Metanephros (tissue), 1 donor: ENCODE results near the gene SNCA. TPM values are rescaled to one million over a fixed set of nuclear protein-coding genes. Genes with fewer than 3 reads are reported as not detected.

Experiments used
- total RNA-seq: library from RNA; depleted of rRNA; stranded (reverse); fragments of >200 nt; gene quantifications from one replicate; pipeline ENCODE4 v1.2.3, GENCODE V29; 2014

Gene SNCA
- 80.4 TPM for total RNA-seq

GRCh38 chr4:89836897-89837384 is at the start of gene SNCA:
SNCA (minus strand) TSS chr4:89837161; CDS start chr4:89835667, 1,494 bp downstream.

Other genes starting within 250 kb of the SNCA start
- gene MMRN1, start 57.7 kb upstream of the SNCA start, total RNA-seq, result 5.1 TPM